Smooth muscle cell (in vitro differentiated cells): ENCODE measurements around the gene CYP46A1. TPM values are rescaled to one million over a fixed set of nuclear protein-coding genes. Genes with fewer than 3 reads are reported as not detected.

Source experiments
- DNase-seq: peaks from one replicate; lab custom pipeline; 2025; ENCODE audit not compliant: unreplicated experiment; lab: John Stamatoyannopoulos, UW
- H2AFZ ChIP-seq: fragments of 200-600 bp; sonication (generic); 2 replicates; pipeline ENCODE4 v1.6.0; 2016; ENCODE audit warnings: antibody characterized with exemption, low read depth, mild to moderate bottlenecking
- H3F3A ChIP-seq: fragments of 200-600 bp; sonication (generic); 2 replicates; pipeline ENCODE4 v1.6.0; 2017; ENCODE audit warnings: antibody characterized with exemption, low read depth
- H3K27ac ChIP-seq: fragments of 200-600 bp; sonication (generic); 2 replicates; pipeline ENCODE4 v1.5.1; 2016; ENCODE audit warnings: low read depth, mild to moderate bottlenecking
- H3K27me3 ChIP-seq: fragments of 200-600 bp; sonication (generic); 2 replicates; pipeline ENCODE4 v1.6.1; 2016; ENCODE audit warnings: low read depth, mild to moderate bottlenecking
- H3K36me3 ChIP-seq: fragments of 200-600 bp; sonication (generic); 2 replicates; pipeline ENCODE4 v1.5.1; 2016; ENCODE audit warnings: low read depth
- H3K4me1 ChIP-seq: fragments of 200-600 bp; sonication (generic); 2 replicates; pipeline ENCODE4 v1.5.1; 2016; ENCODE audit warnings: low read depth
- H3K4me2 ChIP-seq: fragments of 200-600 bp; sonication (generic); 2 replicates; pipeline ENCODE4 v1.6.0; 2016; ENCODE audit warnings: mild to moderate bottlenecking
- H3K4me3 ChIP-seq: fragments of 200-600 bp; sonication (generic); 2 replicates; pipeline ENCODE4 v1.5.1; 2016; ENCODE audit warnings: mild to moderate bottlenecking
- H3K79me2 ChIP-seq: fragments of 200-600 bp; sonication (generic); 2 replicates; pipeline ENCODE4 v1.6.0; 2016; ENCODE audit warnings: low read depth, mild to moderate bottlenecking
- H3K9ac ChIP-seq: fragments of 200-600 bp; sonication (generic); 2 replicates; pipeline ENCODE4 v1.6.0; 2016; ENCODE audit warnings: low read depth
- H3K9me3 ChIP-seq: fragments of 200-600 bp; sonication (generic); replicated peaks from 2 replicates; pipeline ENCODE4 v1.5.1; 2016; ENCODE audit warnings: low read depth
- H4K20me1 ChIP-seq: fragments of 200-600 bp; sonication (generic); 2 replicates; pipeline ENCODE4 v1.6.0; 2016; ENCODE audit warnings: low read depth
- WGBS: methylation state at CpG from one replicate; pipeline ENCODE4 v1.1.7; 2016; ENCODE audit warnings: low lambda C conversion rate; 5-methylcytosine and 5-hydroxymethylcytosine counted together
- polyA plus RNA-seq: library from polyadenylated mRNA; unstranded; fragments of >200 nt; fragmentation: Nextera tagmentation; extraction: Ambion mirVana; gene quantifications from 2 replicates; pipeline ENCODE4 v1.2.1, GENCODE V29; 2016
- total RNA-seq: library from RNA; depleted of rRNA; stranded (reverse); fragments of >200 nt; gene quantifications from 2 replicates; pipeline ENCODE4 v1.2.3, GENCODE V29; 2014
- TF ChIP-seq, protein P1 (sequence below): fragments of 200-600 bp; sonication (generic); IDR thresholded peaks from 2 replicates; pipeline ENCODE4 v1.5.1; 2017; ENCODE audit warnings: borderline replicate concordance, mild to moderate bottlenecking, antibody characterized with exemption; ENCODE audit not compliant: insufficient read depth, poor library complexity, severe bottlenecking

Gene CYP46A1
- total and polyA plus RNA-seq, 2 experiments from 2014 or later = 0.63 to 1.0 TPM

DNA sequence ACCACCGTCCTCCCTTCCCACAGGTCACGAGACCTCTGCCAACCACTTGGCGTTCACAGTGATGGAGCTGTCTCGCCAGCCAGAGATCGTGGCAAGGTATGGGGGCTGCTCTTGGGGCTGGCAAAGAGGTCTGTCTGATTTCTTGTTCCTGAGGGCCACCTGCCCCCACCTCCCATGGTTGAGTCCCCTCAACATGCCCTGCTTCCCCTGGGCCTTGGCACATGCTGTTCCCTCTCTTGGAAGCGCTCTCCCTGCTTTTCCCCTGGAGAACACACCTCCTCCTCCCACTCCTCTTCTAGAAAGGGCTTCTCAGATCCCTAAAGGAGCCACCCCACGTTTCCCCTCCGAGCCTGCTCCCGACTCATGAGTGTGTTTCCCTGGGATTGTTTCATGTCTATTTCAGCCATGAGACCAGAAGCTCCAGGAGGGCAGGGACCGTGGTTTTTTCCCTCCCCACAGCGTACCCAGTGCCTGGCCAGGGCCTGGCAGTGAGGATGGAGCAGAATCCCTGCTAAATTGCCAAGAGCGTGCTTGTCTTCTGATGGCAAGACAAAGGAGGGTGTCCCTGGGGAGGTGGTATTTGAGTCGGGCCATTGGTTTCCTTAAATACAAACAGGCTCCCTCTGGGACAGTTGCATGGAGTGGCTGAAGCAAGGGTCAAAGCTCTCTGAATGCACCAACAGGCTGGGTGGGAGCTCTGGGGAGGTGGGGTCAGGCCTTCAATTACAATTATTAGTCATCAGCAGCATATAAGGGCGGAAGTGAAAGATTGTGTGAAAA lies 34.1 kb downstream of the CYP46A1 start:
- TF ChIP-seq, protein P1, sequence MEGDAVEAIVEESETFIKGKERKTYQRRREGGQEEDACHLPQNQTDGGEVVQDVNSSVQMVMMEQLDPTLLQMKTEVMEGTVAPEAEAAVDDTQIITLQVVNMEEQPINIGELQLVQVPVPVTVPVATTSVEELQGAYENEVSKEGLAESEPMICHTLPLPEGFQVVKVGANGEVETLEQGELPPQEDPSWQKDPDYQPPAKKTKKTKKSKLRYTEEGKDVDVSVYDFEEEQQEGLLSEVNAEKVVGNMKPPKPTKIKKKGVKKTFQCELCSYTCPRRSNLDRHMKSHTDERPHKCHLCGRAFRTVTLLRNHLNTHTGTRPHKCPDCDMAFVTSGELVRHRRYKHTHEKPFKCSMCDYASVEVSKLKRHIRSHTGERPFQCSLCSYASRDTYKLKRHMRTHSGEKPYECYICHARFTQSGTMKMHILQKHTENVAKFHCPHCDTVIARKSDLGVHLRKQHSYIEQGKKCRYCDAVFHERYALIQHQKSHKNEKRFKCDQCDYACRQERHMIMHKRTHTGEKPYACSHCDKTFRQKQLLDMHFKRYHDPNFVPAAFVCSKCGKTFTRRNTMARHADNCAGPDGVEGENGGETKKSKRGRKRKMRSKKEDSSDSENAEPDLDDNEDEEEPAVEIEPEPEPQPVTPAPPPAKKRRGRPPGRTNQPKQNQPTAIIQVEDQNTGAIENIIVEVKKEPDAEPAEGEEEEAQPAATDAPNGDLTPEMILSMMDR = no peak
- H3K27me3 ChIP-seq = peaks cover 6% of the 10 kb centered on the region
- WGBS = 86% methylated on average over 14 of the region's 14 CpGs
- H3K4me3 ChIP-seq = no peak overlapping the region
- H3K27ac ChIP-seq = no peak overlapping the region
- H3K4me1 ChIP-seq = peaks cover 5% of the 10 kb centered on the region
- H3K36me3 ChIP-seq = no peaks in the 10 kb centered on the region
- H3K9ac ChIP-seq = no peak overlapping the region
- no peak for DNase-seq
- no peaks in the 10 kb centered on the region for H3K79me2 ChIP-seq
- no peaks in the 10 kb centered on the region for H3F3A ChIP-seq
- no peaks in the 10 kb centered on the region for H3K9me3 ChIP-seq
- H2AFZ ChIP-seq = no peak overlapping the region
- H4K20me1 ChIP-seq = no peaks in the 10 kb centered on the region
- H3K4me2 ChIP-seq = no peak overlapping the region

GRCh38 chr14:99718811-99719192 lies 34.7 kb downstream of the CYP46A1 start:
- peaks cover 12% of the 10 kb centered on the region for H3K27me3 ChIP-seq
- TF ChIP-seq, protein P1 = no peak
- no peaks in the 10 kb centered on the region for H3K9me3 ChIP-seq
- H3K4me2 ChIP-seq = no peak overlapping the region
- H3K4me3 ChIP-seq = no peak overlapping the region
- no peaks in the 10 kb centered on the region for H3K36me3 ChIP-seq
- DNase-seq = no peak
- no peak overlapping the region for H3K27ac ChIP-seq
- no peaks in the 10 kb centered on the region for H3F3A ChIP-seq
- no peaks in the 10 kb centered on the region for H3K79me2 ChIP-seq
- H2AFZ ChIP-seq = no peak overlapping the region
- no peaks in the 10 kb centered on the region for H4K20me1 ChIP-seq
- no peak overlapping the region for H3K9ac ChIP-seq
- H3K4me1 ChIP-seq = peaks cover 5% of the 10 kb centered on the region
- 96% methylated on average over 5 of the region's 5 CpGs for WGBS

- DNase-seq = no peak
- TF ChIP-seq, protein P1 = no peak
- 94% methylated on average over 18 of the region's 18 CpGs for WGBS
- Histone ChIP-seq H3K9ac (no peak overlapping the region), H3K27ac (no peak overlapping the region), H3F3A (no peaks in the 10 kb centered on the region), H3K27me3 (peaks cover 13% of the 10 kb centered on the region), H3K79me2 (no peaks in the 10 kb centered on the region), H4K20me1 (no peaks in the 10 kb centered on the region), H3K4me3 (no peak overlapping the region), H3K4me2 (no peak overlapping the region), H2AFZ (no peak overlapping the region), H3K9me3 (no peaks in the 10 kb centered on the region), H3K36me3 (no peaks in the 10 kb centered on the region), H3K4me1 (peaks cover 5% of the 10 kb centered on the region)
These were observed 37.1 kb downstream of the CYP46A1 start for GRCh38 chr14:99720941-99721791.
